PC-9 (cell line): ENCODE results near the gene NEU1. TPM values are rescaled to one million over a fixed set of nuclear protein-coding genes. Genes with fewer than 3 reads are reported as not detected.
"Not testable (repeated sequence)": the region's sequence is repeated elsewhere in the genome, so short reads cannot be mapped to it uniquely, and the experiment has no call there.

Source experiments
- BruUV-seq: library from RNA; stranded (reverse); fragments of 400-500 nt; replicated peaks from 2 replicates; lab custom pipeline; 2021; lab: Mats Ljungman, UMichigan
- CTCF ChIA-PET: fragments of 300-600 bp; sonication (Branson Sonifier 250); formaldehyde crosslinking; loops from one replicate; lab custom pipeline; 2022; ENCODE audit warnings: antibody characterized with exemption; lab: Charles Lee
- POLR2A ChIA-PET: fragments of 300-600 bp; sonication (Branson Sonifier 250); formaldehyde crosslinking; loops from one replicate; lab custom pipeline; 2022; ENCODE audit warnings: antibody characterized with exemption; ENCODE audit not compliant: unreplicated experiment; lab: Charles Lee
- DNase-seq, 2 experiments: peaks; one replicate each; pipeline versions ENCODE4 v3.0.0 to v3.0.0-alpha.2; 2015 to 2022; ENCODE audit warnings: mixed read lengths in 1 of 2
- H2AFZ ChIP-seq: fragments of 200-600 bp; sonication (generic); 2 replicates; pipeline ENCODE4 v1.8.1; 2017; ENCODE audit warnings: antibody characterized with exemption
- H3F3A ChIP-seq: fragments of 200-600 bp; sonication (generic); 2 replicates; pipeline ENCODE4 v1.8.1; 2017; ENCODE audit warnings: antibody characterized with exemption, mild to moderate bottlenecking, low read depth; ENCODE audit not compliant: insufficient read depth
- H3K27ac ChIP-seq: fragments of 200-600 bp; sonication (generic); 2 replicates; pipeline ENCODE4 v1.6.1; 2016; ENCODE audit warnings: mixed run types
- H3K27me3 ChIP-seq: fragments of 200-600 bp; sonication (generic); 2 replicates; pipeline ENCODE4 v1.6.1; 2016; ENCODE audit warnings: low read depth, mixed run types; ENCODE audit not compliant: insufficient read depth
- H3K36me3 ChIP-seq: fragments of 200-600 bp; sonication (generic); 2 replicates; pipeline ENCODE4 v1.6.1; 2016; ENCODE audit warnings: low read depth, mixed run types
- H3K4me1 ChIP-seq: fragments of 200-600 bp; sonication (generic); replicated peaks from 2 replicates; pipeline ENCODE4 v1.6.1; 2016; ENCODE audit warnings: mixed run types; ENCODE audit not compliant: insufficient read depth
- H3K4me2 ChIP-seq: fragments of 200-600 bp; sonication (generic); 2 replicates; pipeline ENCODE4 v1.6.1; 2017; ENCODE audit warnings: mixed run types
- H3K4me3 ChIP-seq: fragments of 200-600 bp; sonication (generic); 2 replicates; pipeline ENCODE4 v1.6.1; 2016; ENCODE audit warnings: mixed run types
- H3K79me2 ChIP-seq: fragments of 200-600 bp; sonication (generic); 2 replicates; pipeline ENCODE4 v1.6.1; 2017; ENCODE audit warnings: low read depth, mixed run types
- H3K9me2 ChIP-seq: fragments of 200-600 bp; sonication (generic); 2 replicates; pipeline ENCODE4 v1.8.1; 2017; ENCODE audit warnings: mild to moderate bottlenecking; ENCODE audit not compliant: insufficient read depth
- H3K9me3 ChIP-seq: fragments of 200-600 bp; sonication (generic); 2 replicates; pipeline ENCODE4 v1.8.1; 2016; ENCODE audit warnings: low read depth; ENCODE audit not compliant: insufficient read depth
- H4K20me1 ChIP-seq: fragments of 200-600 bp; sonication (generic); 2 replicates; pipeline ENCODE4 v1.8.1; 2017; ENCODE audit not compliant: insufficient read depth
- EZH2 ChIP-seq: fragments of 200-600 bp; sonication (generic); IDR thresholded peaks from 2 replicates; pipeline ENCODE4 v1.8.0; 2017; ENCODE audit warnings: antibody characterized with exemption, low read depth
- intact Hi-C: fragments of 100-400 bp; cut with micrococcal nuclease; formaldehyde crosslinking; loops from one replicate; pipeline ENCODE4 v1.10.0; 2022; ENCODE audit not compliant: unreplicated experiment
- total RNA-seq: library from RNA; stranded (reverse); gene quantifications from 2 replicates; pipeline ENCODE4 v1.2.3, GENCODE V29; 2021
- TF ChIP-seq, protein P1 (sequence below): fragments of 200-600 bp; sonication (generic); conservative IDR thresholded peaks from 2 replicates; pipeline ENCODE4 v1.6.1; 2017; ENCODE audit warnings: mixed run types, antibody characterized with exemption, mild to moderate bottlenecking, moderate library complexity

The NEU1 gene
- total RNA-seq, 1 experiment from 2014 or later = 23.4 TPM

DNA sequence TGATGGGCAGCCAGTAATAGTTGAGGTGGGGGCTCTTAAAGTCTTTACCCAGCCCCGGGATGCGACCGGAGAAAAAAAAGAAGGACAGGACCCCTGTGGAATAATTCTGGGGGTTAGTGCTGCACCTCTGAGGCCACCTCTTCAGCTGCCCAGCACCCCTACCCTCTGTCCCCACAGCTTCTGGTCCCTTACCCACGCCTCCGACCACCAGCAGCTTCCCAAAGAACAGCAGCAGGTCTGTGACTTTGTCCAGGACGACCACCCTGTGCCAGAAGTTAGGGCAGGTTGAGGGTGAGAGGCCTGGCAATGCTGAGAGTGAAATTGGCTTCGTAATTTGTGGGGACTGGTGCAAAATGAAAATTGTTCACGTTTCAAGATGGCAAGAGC, 2.2 kb upstream of the NEU1 start:
- no peaks in the 10 kb centered on the region for H3K79me2 ChIP-seq
- H2AFZ ChIP-seq = no peak overlapping the region
- H3K9me3 ChIP-seq = no peaks in the 10 kb centered on the region
- H3K4me2 ChIP-seq = peak overlapping the region; percentile 17
- H3F3A ChIP-seq = peaks cover 22% of the 10 kb centered on the region
- no peaks in the 10 kb centered on the region for H4K20me1 ChIP-seq
- no TSS peak for BruUV-seq
- H3K27ac ChIP-seq = no peak overlapping the region
- no peak for TF ChIP-seq EZH2
- TF ChIP-seq, protein P1, sequence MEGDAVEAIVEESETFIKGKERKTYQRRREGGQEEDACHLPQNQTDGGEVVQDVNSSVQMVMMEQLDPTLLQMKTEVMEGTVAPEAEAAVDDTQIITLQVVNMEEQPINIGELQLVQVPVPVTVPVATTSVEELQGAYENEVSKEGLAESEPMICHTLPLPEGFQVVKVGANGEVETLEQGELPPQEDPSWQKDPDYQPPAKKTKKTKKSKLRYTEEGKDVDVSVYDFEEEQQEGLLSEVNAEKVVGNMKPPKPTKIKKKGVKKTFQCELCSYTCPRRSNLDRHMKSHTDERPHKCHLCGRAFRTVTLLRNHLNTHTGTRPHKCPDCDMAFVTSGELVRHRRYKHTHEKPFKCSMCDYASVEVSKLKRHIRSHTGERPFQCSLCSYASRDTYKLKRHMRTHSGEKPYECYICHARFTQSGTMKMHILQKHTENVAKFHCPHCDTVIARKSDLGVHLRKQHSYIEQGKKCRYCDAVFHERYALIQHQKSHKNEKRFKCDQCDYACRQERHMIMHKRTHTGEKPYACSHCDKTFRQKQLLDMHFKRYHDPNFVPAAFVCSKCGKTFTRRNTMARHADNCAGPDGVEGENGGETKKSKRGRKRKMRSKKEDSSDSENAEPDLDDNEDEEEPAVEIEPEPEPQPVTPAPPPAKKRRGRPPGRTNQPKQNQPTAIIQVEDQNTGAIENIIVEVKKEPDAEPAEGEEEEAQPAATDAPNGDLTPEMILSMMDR = no peak
- no peaks in the 10 kb centered on the region for H3K27me3 ChIP-seq
- CTCF ChIA-PET = no interaction called here
- no peaks in the 10 kb centered on the region for H3K9me2 ChIP-seq
- no peak for DNase-seq
- H3K36me3 ChIP-seq = no peaks in the 10 kb centered on the region
- H3K4me3 ChIP-seq = no peak overlapping the region
- intact Hi-C loops = no loop called here
- POLR2A ChIA-PET = interaction anchor here (0.6 to 0.7 kb wide), 2 partner anchors 219 to 228 kb away, joined by 4 read pairs; no protein-coding TSS in a partner anchor
- H3K4me1 ChIP-seq = peaks cover 23% of the 10 kb centered on the region

DNA sequence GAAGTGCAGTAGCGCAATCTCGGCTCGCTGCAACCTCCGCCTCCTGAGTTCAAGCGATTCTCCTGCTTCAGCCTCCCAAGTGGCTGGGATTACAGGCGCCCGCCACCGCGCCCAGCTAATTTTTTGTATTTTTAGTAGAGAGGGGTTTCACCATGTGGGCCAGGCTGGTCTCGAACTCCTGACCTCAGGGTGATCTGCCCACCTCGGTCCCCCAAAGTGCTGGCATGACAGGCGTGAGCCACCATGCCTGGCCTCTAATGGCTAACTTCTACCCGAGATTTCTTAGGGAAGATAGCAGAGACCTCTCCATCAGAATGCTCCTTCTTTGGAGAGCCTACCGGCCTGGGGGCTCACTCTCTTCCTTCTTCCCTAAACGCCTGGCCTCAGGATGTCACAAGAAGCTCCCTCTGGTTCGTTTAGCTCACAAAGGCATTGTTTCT, 1.5 kb upstream of the NEU1 start:
- ChIA-PET POLR2A (interaction anchor here (0.6 kb wide), 1 partner anchor 1107 kb away, joined by 3 read pairs; no protein-coding TSS in a partner anchor), CTCF (interaction anchor here (0.6 to 1.2 kb wide), 2 partner anchors 91 to 190 kb away, joined by 3 read pairs; no protein-coding TSS in a partner anchor)
- Histone ChIP-seq H3K27ac (peak overlapping the region; percentile 70), H3K4me1 (peaks cover 23% of the 10 kb centered on the region), H3K4me2 (peak overlapping the region; percentile 79), H3F3A (peaks cover 22% of the 10 kb centered on the region), H2AFZ (peak overlapping the region; percentile 78), H3K4me3 (peak overlapping the region; percentile 57; the same call in 1 of the 2 replicates)
- H4K20me1 ChIP-seq, H3K27me3 ChIP-seq, intact Hi-C loops, H3K79me2 ChIP-seq, H3K9me3 ChIP-seq, DNase-seq, H3K36me3 ChIP-seq, BruUV-seq, H3K9me2 ChIP-seq: not testable (repeated sequence)
- TF ChIP-seq, protein P1 = 0 out of 2 replicates have a peak, but pooled peaks have one; percentile 15

DNA sequence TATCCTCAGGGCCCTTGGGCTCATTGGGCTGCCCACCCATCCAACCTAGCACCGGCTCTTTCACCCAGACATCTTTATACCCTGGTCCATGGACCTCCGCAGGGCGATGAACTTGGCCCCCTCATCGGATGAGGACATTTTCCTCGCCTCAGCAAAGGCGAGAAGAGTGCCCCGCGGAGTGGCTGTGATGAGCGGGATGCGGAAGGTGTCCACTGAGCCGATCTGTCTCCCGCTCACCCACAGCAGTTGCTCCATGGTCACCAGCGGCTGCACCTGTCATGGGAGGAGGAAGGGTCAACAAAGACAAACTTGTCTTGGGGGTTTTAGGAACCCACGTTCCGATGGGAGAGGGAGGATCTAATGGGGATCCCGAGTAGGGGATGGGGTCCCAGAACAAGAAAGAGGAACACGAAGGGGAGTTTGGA, 690 bp downstream of the NEU1 start:
- POLR2A ChIA-PET = interaction anchor here (0.6 to 1.1 kb wide), 2 partner anchors 10 to 47 kb away, joined by 5 to 6 read pairs; partner anchors contain the start of genes HSPA1A and HSPA1L
- no peak overlapping the region for H3K27ac ChIP-seq
- intact Hi-C loops = loop anchor here (1.0 to 2.0 kb wide), 2 partner anchors 27 to 69 kb away; no protein-coding TSS in a partner anchor

More for the DNA sequence above, 690 bp downstream of the NEU1 start:
- no peaks in the 10 kb centered on the region for H3K27me3 ChIP-seq
- no peaks in the 10 kb centered on the region for H3K9me2 ChIP-seq
- H3K79me2 ChIP-seq = no peaks in the 10 kb centered on the region
- H3F3A ChIP-seq = peaks cover 22% of the 10 kb centered on the region
- CTCF ChIA-PET = no interaction called here
- peak overlapping the region; percentile 96 for H3K4me2 ChIP-seq
- BruUV-seq = TSS peak; percentile 50
- TF ChIP-seq, protein P1 = no peak
- no peak for TF ChIP-seq EZH2
- H4K20me1 ChIP-seq = no peaks in the 10 kb centered on the region
- H3K4me3 ChIP-seq = peak overlapping the region; percentile 65
- H2AFZ ChIP-seq = peak overlapping the region; percentile 78
- H3K36me3 ChIP-seq = no peaks in the 10 kb centered on the region
- no peaks in the 10 kb centered on the region for H3K9me3 ChIP-seq
- peaks cover 23% of the 10 kb centered on the region for H3K4me1 ChIP-seq
- DNase-seq = no peak
